Sigmoid colon (tissue), 7 donors: Measurements from ENCODE around the gene CYP20A1. TPM values are rescaled to one million over a fixed set of nuclear protein-coding genes. Genes with fewer than 3 reads are reported as not detected.
A peak's percentile ranks its signal among the peaks of the same experiment; 100 is the strongest.

Experiments
- DNase-seq: peaks from one replicate; pipeline ENCODE4 v3.0.0-alpha.2; 2019
- H3K27ac ChIP-seq, 4 donors: fragments of 200-600 bp; sonication (generic); one replicate each; pipeline ENCODE4 v1.5.1; 2016 to 2019; ENCODE audit warnings: mild to moderate bottlenecking in 1 of 4
- H3K27me3 ChIP-seq, 3 donors: fragments of 200-600 bp; sonication (generic); one replicate each; pipeline ENCODE4 v1.5.1; 2019; ENCODE audit warnings: mild to moderate bottlenecking in 1 of 3
- H3K36me3 ChIP-seq, 4 donors: fragments of 200-600 bp; sonication (generic); one replicate each; pipeline ENCODE4 v1.5.1; 2016 to 2019
- H3K4me1 ChIP-seq, 4 donors: fragments of 200-600 bp; sonication (generic); one replicate each; pipeline ENCODE4 v1.5.1; 2017 to 2019
- H3K4me3 ChIP-seq, 4 donors: fragments of 200-600 bp; sonication (generic); one replicate each; pipeline ENCODE4 v1.5.1; 2017 to 2019; ENCODE audit warnings: mild to moderate bottlenecking in 2 of 4, moderate library complexity in 1 of 4
- H3K9me3 ChIP-seq, 4 donors: fragments of 200-600 bp in 3 of 4; sonication (generic) in 3 of 4; one replicate each; pipeline versions ENCODE4 v1.5.1 to v1.6.1; 2013 to 2019
- EP300 ChIP-seq, 4 donors: sonication (generic); formaldehyde crosslinking; IDR thresholded peaks; one replicate each; pipeline ENCODE4 v1.6.1; 2017; ENCODE audit warnings: antibody characterized with exemption in 4 of 4
- POLR2A ChIP-seq, 2 donors: fragments of 450-650 bp; IDR thresholded peaks; one replicate each; pipeline ENCODE4 v1.6.1; 2016; ENCODE audit warnings: antibody characterized with exemption in 2 of 2, mild to moderate bottlenecking in 2 of 2, moderate library complexity in 2 of 2
- POLR2AphosphoS5 ChIP-seq, 4 donors: sonication (generic); formaldehyde crosslinking; IDR thresholded peaks; one replicate each; pipeline ENCODE4 v1.6.1; 2017; ENCODE audit warnings: antibody characterized with exemption in 4 of 4
- WGBS, 2 donors: extraction: QIAGEN DNeasy Blood & Tissue Kit; methylation state at CpG; one replicate each; pipeline ENCODE4 v1.1.7; 2013; 5-methylcytosine and 5-hydroxymethylcytosine counted together
- intact Hi-C: fragments of 100-400 bp; cut with DNase I; formaldehyde crosslinking; loops from one replicate; pipeline ENCODE4 v1.15.1; 2023
- polyA plus RNA-seq, 3 donors: library from polyadenylated mRNA; stranded (reverse); fragments of 200-250 nt; gene quantifications; one replicate each; pipeline ENCODE4 v1.2.3, GENCODE V29; 2013
- total RNA-seq, 4 donors: library from RNA; depleted of rRNA; stranded (reverse); fragments of >200 nt; gene quantifications; one replicate each; pipeline ENCODE4 v1.1.0, GENCODE V29; 2016
- TF ChIP-seq, protein P1 (sequence below), 4 experiments: fragments of 450-650 bp in 3 of 4; fragments of 200-600 bp in 1 of 4; IDR thresholded peaks; one replicate each; pipeline ENCODE4 v1.5.1; 2016 to 2019; ENCODE audit warnings: antibody characterized with exemption in 4 of 4, mild to moderate bottlenecking in 3 of 4, moderate library complexity in 2 of 4
- donor health status: healthy with polysubstance abuse.
- donor health status: Bipolar disorder and iron deficiency.
- donor health status: healthy.

CYP20A1 gene
- total and polyA plus RNA-seq, 7 donors, result 4.8 to 35.4 (median 22.7) TPM

DNA sequence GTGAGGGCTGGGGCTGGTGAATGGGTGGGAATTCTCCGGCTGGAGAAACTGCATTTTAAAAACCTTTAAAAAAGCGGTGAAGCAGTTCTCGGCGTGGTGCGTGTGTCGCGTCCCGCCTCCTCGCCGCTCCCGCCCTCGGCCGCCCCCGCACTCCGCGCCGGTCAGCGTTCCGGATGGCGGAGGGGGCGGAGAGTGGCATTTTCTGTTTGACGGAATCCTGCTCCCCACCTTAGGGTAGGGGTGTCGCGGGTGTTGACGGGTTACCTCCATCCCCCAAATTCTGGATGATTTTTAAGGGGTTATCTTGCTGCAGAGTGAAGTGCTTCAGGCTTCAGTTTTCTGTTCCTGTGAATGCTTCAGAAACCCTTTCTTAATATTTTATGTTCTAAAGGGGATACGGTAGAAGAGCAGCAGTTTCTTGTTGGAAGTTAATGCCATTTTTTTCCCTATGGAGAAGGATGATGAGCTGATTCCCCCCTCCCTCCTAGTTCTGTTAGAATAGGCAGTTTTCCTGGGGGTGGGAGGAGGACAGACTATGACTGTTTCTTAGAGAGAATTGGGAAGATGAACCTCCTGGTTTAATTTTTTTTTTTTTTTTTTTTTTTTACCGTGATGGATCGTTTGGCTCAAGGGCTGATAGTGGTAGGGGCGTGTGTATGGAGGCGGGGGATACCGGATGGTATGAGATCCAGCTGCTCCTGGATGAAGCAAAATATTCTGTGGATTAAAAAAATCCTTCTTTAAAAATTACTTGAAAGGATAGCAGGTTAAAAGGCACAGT, 90.1 kb downstream of the CYP20A1 start:
- Histone ChIP-seq H3K27me3 (no peaks in the 10 kb centered on the region), H3K27ac (peak overlapping the region; percentile 85 to 90 (median 88)), H3K9me3 (no peaks in the 10 kb centered on the region), H3K4me3 (peak overlapping the region; percentile 82 to 95 (median 86)), H3K36me3 (no peaks in the 10 kb centered on the region), H3K4me1 (peaks cover 0 to 26% (median 19%) of the 10 kb centered on the region in 4 donors)
- intact Hi-C loops, result loop anchor here (1.0 to 5.0 kb wide), 3 partner anchors 65 to 123 kb away; partner anchors contain the start of gene CYP20A1
- DNase-seq, result no peak
- TF ChIP-seq EP300 (IDR thresholded peaks at IDR 0.05) (no peak), POLR2AphosphoS5 (IDR thresholded peaks at IDR 0.05) (no peak), POLR2A (IDR thresholded peaks at IDR 0.05) (no peak)
- TF ChIP-seq, protein P1, sequence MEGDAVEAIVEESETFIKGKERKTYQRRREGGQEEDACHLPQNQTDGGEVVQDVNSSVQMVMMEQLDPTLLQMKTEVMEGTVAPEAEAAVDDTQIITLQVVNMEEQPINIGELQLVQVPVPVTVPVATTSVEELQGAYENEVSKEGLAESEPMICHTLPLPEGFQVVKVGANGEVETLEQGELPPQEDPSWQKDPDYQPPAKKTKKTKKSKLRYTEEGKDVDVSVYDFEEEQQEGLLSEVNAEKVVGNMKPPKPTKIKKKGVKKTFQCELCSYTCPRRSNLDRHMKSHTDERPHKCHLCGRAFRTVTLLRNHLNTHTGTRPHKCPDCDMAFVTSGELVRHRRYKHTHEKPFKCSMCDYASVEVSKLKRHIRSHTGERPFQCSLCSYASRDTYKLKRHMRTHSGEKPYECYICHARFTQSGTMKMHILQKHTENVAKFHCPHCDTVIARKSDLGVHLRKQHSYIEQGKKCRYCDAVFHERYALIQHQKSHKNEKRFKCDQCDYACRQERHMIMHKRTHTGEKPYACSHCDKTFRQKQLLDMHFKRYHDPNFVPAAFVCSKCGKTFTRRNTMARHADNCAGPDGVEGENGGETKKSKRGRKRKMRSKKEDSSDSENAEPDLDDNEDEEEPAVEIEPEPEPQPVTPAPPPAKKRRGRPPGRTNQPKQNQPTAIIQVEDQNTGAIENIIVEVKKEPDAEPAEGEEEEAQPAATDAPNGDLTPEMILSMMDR (IDR thresholded peaks at IDR 0.05), result no peak
- WGBS, 2 donors, result 2% methylated on average over 31 of the region's 31 CpGs

DNA sequence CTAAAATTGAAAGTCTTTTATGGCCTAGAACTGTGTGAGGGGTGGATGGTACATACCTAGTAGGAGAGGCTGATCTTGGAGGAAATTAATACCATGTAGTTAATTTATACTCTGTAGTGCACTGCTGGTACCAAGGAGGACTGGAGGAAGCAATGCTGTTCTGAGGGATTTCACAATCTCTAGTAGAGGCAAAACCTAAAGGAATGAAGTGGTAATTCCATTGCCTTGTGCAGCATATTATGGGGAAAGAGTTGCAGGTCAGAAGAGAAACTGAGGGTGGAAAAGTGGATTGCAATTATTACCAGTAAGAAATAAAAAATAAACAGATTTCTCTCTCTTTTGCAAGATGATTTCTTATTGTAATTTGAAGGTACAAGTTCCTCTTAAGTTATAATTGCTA, 91.6 kb downstream of the CYP20A1 start:
- intact Hi-C loops, result no loop called here
- DNase-seq, result no peak
- Histone ChIP-seq H3K4me3 (no peak overlapping the region), H3K27ac (no peak overlapping the region), H3K36me3 (no peaks in the 10 kb centered on the region), H3K27me3 (no peaks in the 10 kb centered on the region), H3K4me1 (peaks cover 0 to 26% (median 19%) of the 10 kb centered on the region in 4 donors), H3K9me3 (no peaks in the 10 kb centered on the region)
- TF ChIP-seq, protein P1 (IDR thresholded peaks at IDR 0.05), result no peak
- TF ChIP-seq POLR2AphosphoS5 (IDR thresholded peaks at IDR 0.05) (no peak), EP300 (IDR thresholded peaks at IDR 0.05) (no peak), POLR2A (IDR thresholded peaks at IDR 0.05) (no peak)

DNA sequence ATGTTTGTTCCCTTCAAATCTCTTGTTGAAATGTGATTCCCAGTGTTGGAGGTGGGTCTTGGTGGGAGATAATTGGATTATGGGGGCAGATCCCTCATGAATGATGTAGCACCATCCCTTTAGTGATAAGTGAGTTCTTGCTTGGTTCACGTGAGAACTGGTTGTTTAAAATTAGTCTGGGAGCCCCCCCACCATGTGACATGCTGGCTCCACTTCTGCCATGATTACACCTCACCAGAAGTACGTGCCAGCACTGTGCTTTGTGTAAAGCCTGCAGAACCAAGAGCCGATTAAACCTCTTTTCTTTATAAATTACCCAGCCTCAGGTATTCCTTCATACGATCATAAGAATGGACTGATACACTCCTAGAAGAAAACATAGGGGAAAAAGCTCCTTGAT, 99.5 kb downstream of the CYP20A1 start:
- Histone ChIP-seq H3K4me3 (no peak overlapping the region), H3K4me1 (peaks cover 0 to 17% (median 12%) of the 10 kb centered on the region in 4 donors), H3K36me3 (no peaks in the 10 kb centered on the region), H3K9me3 (no peaks in the 10 kb centered on the region), H3K27ac (no peak overlapping the region), H3K27me3 (no peaks in the 10 kb centered on the region)
- no peak for DNase-seq
- TF ChIP-seq, protein P1 (IDR thresholded peaks at IDR 0.05), result no peak
- TF ChIP-seq POLR2A (IDR thresholded peaks at IDR 0.05) (no peak), POLR2AphosphoS5 (IDR thresholded peaks at IDR 0.05) (no peak), EP300 (IDR thresholded peaks at IDR 0.05) (no peak)
- intact Hi-C loops, result no loop called here
- 91% methylated on average over 4 of the region's 4 CpGs for WGBS, 2 donors

DNA sequence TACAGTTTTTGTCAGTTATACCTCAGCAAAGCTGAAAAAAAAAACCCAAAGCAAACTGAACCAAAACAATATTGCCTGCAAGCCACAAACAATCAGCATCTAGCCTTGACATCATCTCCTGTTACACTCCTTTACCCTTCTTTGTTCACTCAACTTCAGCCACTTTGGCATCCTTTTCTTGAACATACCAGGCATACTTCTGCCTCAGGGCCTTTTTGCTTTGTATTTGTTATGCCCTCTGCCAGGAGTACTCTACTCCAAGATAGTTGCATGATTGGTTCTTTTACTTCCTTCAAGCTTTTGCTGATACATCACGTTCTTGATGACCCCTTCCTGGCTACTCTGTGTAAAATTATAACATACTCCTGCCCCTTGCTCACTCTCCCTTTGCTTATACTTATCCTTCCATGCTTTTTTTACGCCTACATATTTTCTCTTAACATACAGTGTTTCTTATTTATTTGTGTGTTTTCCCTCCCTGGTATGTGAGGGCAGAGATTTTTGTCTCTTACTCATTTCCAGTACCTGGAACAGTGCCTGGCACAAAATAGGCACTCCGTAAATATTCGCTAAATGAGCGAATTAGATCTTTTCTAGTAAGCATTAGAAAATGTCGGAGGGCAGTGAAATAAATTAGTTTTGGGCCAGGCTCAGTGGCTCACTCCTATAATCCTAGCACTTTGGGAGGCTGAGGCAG, 102.1 kb downstream of the CYP20A1 start:
- Histone ChIP-seq H3K4me3 (no peak overlapping the region), H3K27me3 (no peaks in the 10 kb centered on the region), H3K4me1 (peaks cover 0 to 17% (median 12%) of the 10 kb centered on the region in 4 donors), H3K36me3 (peaks cover 0 to 12% (median 0%) of the 10 kb centered on the region in 4 donors), H3K9me3 (no peaks in the 10 kb centered on the region), H3K27ac (no peak overlapping the region)
- intact Hi-C loops, result no loop called here
- no peak for DNase-seq
- 89 to 94% methylated on average over 6 of the region's 6 CpGs for WGBS, 2 donors
- no peak for TF ChIP-seq EP300 (IDR thresholded peaks at IDR 0.05)
- no peak for TF ChIP-seq POLR2AphosphoS5 (IDR thresholded peaks at IDR 0.05)
- TF ChIP-seq POLR2A (IDR thresholded peaks at IDR 0.05), result no peak
- TF ChIP-seq, protein P1 (IDR thresholded peaks at IDR 0.05), result no peak
